Fibroblast of villous mesenchyme (primary cell): Measurements from ENCODE around the gene ALAD. TPM values are rescaled to one million over a fixed set of nuclear protein-coding genes. Genes with fewer than 3 reads are reported as not detected.
A peak's percentile ranks its signal among the peaks of the same experiment; 100 is the strongest.

Source experiments
- DNase-seq: peaks from one replicate; pipeline ENCODE4 v3.0.0-alpha.2; 2010; ENCODE audit warnings: low read depth
- H3K4me3 ChIP-seq: 2 replicates; pipeline ENCODE4 v1.5.1; 2011; ENCODE audit warnings: low read depth, mild to moderate bottlenecking, low read length
- CTCF ChIP-seq: IDR thresholded peaks from 2 replicates; pipeline ENCODE4 v1.5.1; 2012; ENCODE audit warnings: low read depth, mild to moderate bottlenecking, low read length; ENCODE audit not compliant: insufficient read depth
- total RNA-seq: library from RNA; depleted of rRNA; stranded (reverse); fragments of >200 nt; gene quantifications from 2 replicates; pipeline ENCODE4 v1.2.3, GENCODE V29; 2012

The ALAD gene
- total RNA-seq, 1 donor, result 14.2 TPM

GRCh38 chr9:113376634-113377567 lies 24.2 kb downstream of the ALAD start, which contains the start of gene HDHD3:
HDHD3 (minus strand) TSS chr9:113376986; CDS start chr9:113374354, 2,632 bp downstream.
- peak within 1 kb of the TSS; percentile 91 for H3K4me3 ChIP-seq
- no peak for TF ChIP-seq CTCF
- peak; percentile 64 for DNase-seq

GRCh38 chr9:113375057-113376023 lies 25.7 kb downstream of the ALAD start:
- DNase-seq, result no peak
- TF ChIP-seq CTCF, result no peak
- H3K4me3 ChIP-seq, result no peak overlapping the region

- TF ChIP-seq CTCF, result no peak
- DNase-seq, result no peak
- no peak overlapping the region for H3K4me3 ChIP-seq
Measured at GRCh38 chr9:113373676-113374392, 27.2 kb downstream of the ALAD start.

- DNase-seq, result no peak
- no peak for TF ChIP-seq CTCF
Measured at GRCh38 chr9:113373256-113373655, 27.8 kb downstream of the ALAD start.

GRCh38 chr9:113372059-113372458 lies 29.0 kb downstream of the ALAD start:
- TF ChIP-seq CTCF, result no peak
- no peak for DNase-seq
- no peak overlapping the region for H3K4me3 ChIP-seq

More at GRCh38 chr9:113373256-113373655, 27.8 kb downstream of the ALAD start:
- H3K4me3 ChIP-seq, result no peak overlapping the region

- no peak for DNase-seq
- no peak for TF ChIP-seq CTCF
- no peak overlapping the region for H3K4me3 ChIP-seq
Measured at GRCh38 chr9:113370806-113371325, 30.2 kb downstream of the ALAD start.
